ENCODE measurements around the gene TRPV6.
A peak's percentile ranks its signal among the peaks of the same experiment; 100 is the strongest.

The TRPV6 gene

DNA sequence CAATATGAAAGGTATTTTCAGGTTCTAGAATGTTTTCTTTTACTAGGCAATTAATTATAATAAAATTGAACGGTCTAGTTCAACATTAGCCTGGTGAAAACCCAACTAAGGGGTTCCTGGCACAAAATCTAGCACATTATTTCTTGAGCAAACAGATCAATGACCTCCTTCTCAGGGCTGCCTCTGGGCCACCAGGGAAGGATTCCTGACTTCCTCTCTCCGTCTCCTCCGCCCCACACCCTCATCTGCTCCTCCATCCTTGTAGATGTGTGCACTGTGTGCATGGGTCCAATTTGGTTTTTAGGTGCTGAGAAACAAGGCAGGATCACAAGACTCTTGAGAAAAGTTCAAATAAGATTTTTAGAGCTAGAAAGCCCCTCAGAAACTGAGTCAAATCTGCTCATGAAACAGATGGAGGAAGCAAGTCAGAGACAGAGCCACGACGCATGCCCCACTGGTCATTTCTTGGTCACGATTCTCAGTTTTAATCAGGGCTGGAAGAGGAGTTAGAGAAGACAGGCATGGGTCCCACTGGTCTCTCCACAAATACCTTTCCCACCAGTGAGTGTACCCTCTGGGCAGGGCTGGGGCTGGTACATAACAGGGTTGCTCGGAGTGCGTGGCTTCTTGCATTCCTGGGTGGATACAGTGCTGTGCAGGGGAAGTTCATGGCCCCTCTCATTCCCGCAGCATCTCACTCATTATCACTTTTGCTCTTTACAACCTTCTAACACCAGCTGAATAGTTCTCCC lies 3.8 kb downstream of the TRPV6 start:
- DNase-seq: no peak

DNA sequence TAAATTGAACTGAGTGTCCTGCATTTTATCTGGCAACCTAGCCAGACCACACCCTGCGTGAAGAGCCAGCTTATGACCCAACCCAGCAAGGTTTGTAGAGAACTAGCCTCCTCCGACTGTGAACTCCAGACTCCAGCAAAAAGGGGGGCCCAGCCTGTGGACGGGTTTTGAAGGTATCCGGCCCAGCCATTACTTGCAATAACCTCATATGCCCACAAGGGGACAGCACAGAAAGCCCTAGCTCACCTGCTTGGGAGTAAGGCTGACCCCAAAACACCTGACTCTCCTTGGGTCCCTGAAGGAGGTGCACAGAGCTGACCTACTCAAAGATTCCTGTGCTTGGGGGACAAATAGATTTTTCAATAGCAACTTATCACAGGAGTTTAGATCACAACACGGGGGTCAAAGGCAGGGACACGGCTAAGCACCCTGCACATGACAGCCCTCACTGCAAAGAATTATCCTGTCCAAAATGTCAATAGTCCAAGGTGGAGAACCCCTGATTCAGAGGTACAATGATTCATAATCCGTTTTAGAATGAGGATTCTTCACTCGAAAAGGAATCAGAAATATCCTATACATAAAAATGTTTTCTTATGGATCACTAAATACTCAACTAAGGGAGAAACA lies 4.6 kb downstream of the TRPV6 start:
- peak; percentile 64 for DNase-seq

DNA sequence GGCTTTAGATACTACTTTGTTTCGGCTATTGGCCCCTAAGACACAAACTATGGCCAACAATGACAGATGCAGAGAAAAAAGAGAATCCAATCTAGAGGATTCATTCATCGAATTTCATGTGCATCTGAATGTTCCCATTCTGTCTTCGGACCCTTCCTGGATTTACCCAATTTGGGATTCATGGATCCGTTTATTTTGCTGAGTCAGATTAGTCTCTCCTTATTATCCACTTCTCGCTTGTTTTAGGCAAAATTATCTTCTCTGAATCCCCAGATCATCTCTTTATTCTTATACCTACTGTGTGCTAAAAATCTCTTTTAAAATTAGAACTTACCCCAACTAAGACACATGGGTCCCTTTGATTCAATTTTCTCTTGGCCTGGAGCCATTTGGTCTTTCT lies 6.5 kb downstream of the TRPV6 start:
- no peak for DNase-seq

- no peak for DNase-seq
These were observed 7.2 kb downstream of the TRPV6 start for GRCh38 chr7:142878315-142878714.

GRCh38 chr7:142876991-142877910 lies 8.3 kb downstream of the TRPV6 start:
- DNase-seq: no peak

GRCh38 chr7:142876236-142876960 lies 9.1 kb downstream of the TRPV6 start:
- no peak for DNase-seq

GRCh38 chr7:142875456-142875855 lies 10.1 kb downstream of the TRPV6 start:
- no peak for DNase-seq

DNA sequence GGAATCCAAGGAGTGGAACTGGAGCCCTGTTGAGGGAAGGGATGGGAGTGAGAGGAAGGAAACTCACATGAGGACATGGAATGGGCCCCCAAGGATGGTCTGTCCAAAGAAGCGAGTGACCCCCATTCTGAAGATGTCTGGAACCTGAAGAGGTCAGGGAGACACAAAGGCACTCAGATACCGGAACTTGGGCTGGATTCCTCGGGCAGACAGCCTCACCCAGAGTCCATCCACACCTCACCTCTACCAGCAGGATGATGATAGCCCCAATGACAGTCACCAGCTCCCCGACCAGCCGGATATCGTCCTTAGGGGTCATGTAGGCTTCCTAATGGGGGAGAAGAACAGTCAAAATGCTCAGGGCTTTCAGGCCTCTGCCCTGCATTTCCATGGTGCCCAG lies 10.7 kb downstream of the TRPV6 start:
- no peak for DNase-seq

DNA sequence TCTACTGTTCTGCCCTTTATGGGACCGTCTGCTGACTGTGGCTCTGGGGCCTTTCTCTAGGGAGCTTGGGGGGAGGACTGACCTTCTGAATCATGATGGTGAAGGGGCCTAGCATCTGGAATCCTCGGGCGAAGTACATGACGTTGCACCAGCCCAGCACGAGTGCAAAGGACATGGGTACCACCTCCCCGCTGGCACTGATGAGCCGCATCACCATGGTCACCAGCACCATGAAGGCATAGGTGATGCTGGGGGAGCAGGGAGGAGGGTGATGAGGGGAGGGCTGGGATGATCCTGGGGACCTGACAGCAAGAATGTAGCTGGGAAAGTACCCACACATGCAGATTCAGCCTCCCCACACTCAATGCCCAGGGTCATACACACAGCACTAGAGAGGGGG lies 11.1 kb downstream of the TRPV6 start:
- DNase-seq: no peak

- no peak for DNase-seq
These were observed 11.7 kb downstream of the TRPV6 start for GRCh38 chr7:142873871-142874270.

GRCh38 chr7:142873281-142873784 lies 12.2 kb downstream of the TRPV6 start:
- DNase-seq: peak; percentile 63

GRCh38 chr7:142872106-142872675 lies 13.4 kb downstream of the TRPV6 start:
- DNase-seq: no peak

DNA sequence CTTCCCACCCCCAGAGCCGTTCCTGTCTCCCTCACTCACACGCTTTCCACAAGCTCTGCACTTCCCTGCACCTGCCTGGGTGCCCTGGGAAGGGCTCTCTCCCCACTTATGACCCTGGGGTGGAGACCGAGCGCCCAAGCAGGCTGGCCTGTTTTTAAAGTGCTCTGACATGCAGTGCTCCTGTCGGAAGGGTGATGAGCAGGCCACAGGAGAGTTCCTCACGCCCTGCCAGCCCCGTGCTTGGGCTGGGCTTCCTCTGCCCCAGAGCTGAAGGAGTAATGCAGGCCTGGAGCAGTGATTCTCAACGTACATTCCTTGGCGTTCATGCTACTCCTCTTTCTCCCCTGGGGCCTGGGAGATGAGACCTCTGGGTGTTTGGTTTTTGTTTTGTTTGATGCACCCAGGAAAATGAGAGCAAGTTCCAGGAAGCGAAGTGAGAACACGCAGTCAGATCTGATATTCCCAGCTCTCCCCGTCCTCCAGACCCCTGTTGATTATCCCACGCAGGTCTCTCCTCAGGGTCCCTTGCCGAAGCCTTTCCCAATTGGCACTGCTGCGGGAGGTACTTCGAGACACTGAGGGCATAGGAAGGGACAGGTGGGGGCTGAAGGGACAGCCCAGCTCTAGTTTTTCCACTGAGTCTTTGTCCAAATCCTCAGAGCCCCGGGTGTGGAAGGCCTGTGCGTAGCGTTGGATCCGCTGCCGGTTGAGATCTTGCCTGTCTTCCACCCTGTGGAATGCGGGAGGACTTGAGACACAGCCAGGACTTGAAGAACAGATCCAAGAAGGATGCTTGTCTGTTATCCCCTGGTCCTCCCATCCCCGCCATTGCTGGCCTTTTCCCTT lies 14.1 kb downstream of the TRPV6 start:
- no peak for DNase-seq

- no peak for DNase-seq
These were observed 14.8 kb downstream of the TRPV6 start for GRCh38 chr7:142870566-142871259.

GRCh38 chr7:142870147-142870559 lies 15.4 kb downstream of the TRPV6 start:
- no peak for DNase-seq

- DNase-seq: no peak
These were observed 16.1 kb downstream of the TRPV6 start for GRCh38 chr7:142869434-142869833.

- no peak for DNase-seq
These were observed 16.5 kb downstream of the TRPV6 start for GRCh38 chr7:142868986-142869415.

GRCh38 chr7:142868188-142868985 lies 17.2 kb downstream of the TRPV6 start:
- DNase-seq: no peak

DNA sequence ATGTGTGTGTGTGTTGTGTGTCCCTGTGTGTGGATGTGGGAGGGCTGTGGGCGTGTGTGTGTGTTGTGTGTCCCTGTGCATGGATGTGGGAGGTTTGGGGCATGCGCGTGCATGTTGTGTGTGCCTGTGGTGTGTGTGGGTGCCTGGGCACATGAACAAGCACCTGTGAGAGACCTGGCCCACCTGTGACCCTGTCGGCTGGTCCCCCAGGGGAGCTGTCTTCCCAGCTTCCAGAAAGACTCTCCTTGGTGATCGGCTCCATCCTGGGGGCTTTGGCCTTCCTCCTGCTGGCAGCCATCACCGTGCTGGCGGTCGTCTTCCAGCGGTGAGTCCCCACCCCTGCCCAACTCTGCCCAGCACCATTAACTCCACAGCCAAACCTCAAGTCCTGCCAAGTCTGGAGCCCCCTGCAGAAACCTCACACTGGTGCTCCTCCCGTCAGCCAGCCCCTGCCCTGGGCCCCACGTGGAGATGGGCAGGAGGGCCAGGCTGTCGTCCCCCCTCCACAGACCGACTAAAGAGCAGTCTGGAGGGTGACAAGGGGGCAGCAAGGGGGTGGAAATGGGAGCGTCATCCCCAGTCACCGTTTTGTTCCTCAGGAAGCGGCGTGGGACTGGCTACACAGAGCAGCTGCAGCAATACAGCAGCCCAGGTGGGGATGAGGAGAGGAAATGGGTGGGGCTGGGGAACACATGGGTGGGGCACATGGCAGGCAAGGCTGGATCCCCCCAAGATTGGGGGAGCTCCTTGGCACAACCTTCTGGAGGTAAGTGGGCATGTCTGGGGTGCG lies 18.0 kb downstream of the TRPV6 start:
- no peak for DNase-seq

Data from hematopoietic multipotent progenitor cell treated with erythropoietin and hydrocortisone succinate and interleukin-3 and kit ligand, for 8 days (in vitro differentiated cells).